KG1 (cell line): Measurements from ENCODE around the gene TNMD.
"Not testable (repeated sequence)": the region's sequence is repeated elsewhere in the genome, so short reads cannot be mapped to it uniquely, and the experiment has no call there.

ENCODE experiments used
- DNase-seq: peaks from one replicate; lab custom pipeline; 2025; lab: John Stamatoyannopoulos, UW

The TNMD gene

GRCh38 chrX:100584611-100585010 lies at the start of gene TNMD:
Gene TNMD (plus strand): TSS chrX:100584936. CDS start chrX:100585019, 83 bp downstream.
- no peak for DNase-seq

- DNase-seq, result not testable (repeated sequence)
Observed at GRCh38 chrX:100565534-100565933, 19.2 kb upstream of the TNMD start.

- DNase-seq, result no peak
Observed at GRCh38 chrX:100586747-100587146, 2.0 kb downstream of the TNMD start.

GRCh38 chrX:100587861-100588260 lies 3.1 kb downstream of the TNMD start:
- no peak for DNase-seq

- DNase-seq, result no peak
Observed at GRCh38 chrX:100591256-100592051, 6.7 kb downstream of the TNMD start.

DNA sequence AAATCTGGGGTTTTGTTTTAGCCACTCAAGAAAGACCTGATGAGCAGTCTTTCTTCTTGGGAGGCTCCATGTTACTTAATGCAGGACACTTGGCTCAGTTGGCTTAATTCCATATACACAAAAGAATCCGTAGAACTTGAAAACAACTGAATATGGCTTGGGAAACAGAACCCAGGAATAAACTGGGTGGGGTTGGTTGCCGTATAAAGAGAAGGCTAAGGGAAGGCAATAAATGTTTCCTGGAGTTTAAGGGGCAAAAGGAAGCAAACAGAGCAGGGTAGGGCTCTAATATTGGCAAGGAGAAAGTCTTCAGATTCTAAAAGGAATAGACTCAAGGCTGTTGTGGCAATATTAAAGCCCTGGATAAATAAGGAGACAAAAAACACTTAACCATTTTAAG lies 8.4 kb downstream of the TNMD start:
- no peak for DNase-seq

- DNase-seq, result no peak
Observed at GRCh38 chrX:100593581-100593980, 8.8 kb downstream of the TNMD start.

GRCh38 chrX:100596601-100597000 lies 11.9 kb downstream of the TNMD start:
- DNase-seq, result no peak

DNA sequence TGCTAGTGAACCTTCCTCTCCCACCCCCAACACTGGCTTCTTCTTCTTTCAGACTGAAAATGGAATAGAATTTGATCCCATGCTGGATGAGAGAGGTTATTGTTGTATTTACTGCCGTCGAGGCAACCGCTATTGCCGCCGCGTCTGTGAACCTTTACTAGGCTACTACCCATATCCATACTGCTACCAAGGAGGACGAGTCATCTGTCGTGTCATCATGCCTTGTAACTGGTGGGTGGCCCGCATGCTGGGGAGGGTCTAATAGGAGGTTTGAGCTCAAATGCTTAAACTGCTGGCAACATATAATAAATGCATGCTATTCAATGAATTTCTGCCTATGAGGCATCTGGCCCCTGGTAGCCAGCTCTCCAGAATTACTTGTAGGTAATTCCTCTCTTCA lies 14.7 kb downstream of the TNMD start:
- DNase-seq, result no peak

DNA sequence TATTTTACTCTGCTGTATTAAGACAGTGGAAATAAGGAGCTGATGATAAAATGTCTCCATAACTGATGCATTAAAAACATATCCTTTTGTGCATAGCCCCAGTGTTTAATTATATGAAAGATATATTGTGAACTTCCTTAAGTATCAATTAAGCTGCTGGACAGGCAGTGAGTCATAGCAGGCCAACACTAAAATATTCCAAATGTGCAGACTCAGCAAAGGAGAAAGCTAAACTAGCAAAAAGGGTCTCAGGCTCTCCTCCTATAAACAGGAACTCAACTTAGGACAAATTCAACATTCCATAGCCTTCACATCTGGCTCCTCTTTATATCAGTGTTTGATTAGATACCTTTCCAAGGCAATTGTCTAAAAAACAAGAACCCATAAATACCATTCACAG lies 15.6 kb downstream of the TNMD start:
- no peak for DNase-seq

DNA sequence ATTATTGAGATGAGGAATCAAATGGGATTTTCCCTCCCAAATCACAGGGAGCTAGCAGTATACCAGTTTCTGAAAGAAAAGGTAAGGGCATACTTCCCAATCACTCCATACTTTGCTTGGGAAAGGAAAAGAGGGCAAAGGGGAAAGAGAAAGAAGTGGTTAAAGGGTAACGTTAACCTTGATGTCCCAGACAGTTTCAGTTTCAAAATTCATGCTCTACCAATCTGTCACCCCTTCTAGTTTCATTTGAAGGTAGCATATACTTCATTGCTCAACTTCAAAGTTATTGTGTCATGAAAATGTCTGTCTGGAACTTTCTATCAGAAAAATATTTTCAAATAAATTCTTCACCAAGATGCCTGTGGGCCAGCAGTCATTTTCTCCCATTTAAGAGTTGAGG lies 16.0 kb downstream of the TNMD start:
- DNase-seq, result no peak

GRCh38 chrX:100606753-100607152 lies 22.0 kb downstream of the TNMD start:
- DNase-seq, result no peak

DNA sequence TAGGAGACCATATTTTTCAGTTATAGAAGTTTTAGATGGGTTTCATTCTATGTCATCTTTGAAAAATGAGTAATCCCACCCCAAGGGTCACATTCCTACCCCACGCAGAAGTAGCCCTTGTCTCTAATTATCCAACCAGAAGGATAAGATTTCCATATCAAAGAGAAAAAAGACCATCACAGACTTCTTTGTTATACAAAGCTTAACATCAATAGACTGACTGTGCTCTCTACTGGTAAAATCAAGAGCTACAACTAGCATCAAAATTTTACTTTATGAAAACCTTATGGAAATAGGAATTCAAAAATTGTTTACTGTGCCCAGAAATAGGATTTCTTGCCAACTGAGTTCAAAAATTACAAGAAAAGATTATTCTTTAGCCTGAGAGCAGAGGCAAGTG lies 24.9 kb downstream of the TNMD start:
- DNase-seq, result no peak

- no peak for DNase-seq
Observed at GRCh38 chrX:100611951-100612350, 27.2 kb downstream of the TNMD start.

DNA sequence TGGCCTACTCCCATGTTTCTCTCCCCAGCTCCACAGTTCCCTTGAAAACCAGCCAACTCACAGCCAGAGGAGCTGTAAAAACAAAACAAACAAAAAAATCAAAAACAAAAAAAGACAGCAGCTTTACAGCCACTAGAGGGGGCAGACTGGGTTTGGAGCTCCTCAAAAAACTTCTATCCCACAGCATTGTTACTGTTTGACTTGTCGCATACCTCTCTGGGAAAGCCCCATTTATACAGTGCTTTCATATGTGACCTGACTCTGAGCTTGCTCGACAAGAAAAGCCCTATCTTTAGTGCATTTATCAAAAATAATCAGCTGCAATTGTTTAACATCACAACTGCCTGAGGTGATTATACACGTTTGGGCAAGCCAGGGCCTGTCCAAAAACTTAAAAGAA lies 30.3 kb downstream of the TNMD start:
- no peak for DNase-seq

DNA sequence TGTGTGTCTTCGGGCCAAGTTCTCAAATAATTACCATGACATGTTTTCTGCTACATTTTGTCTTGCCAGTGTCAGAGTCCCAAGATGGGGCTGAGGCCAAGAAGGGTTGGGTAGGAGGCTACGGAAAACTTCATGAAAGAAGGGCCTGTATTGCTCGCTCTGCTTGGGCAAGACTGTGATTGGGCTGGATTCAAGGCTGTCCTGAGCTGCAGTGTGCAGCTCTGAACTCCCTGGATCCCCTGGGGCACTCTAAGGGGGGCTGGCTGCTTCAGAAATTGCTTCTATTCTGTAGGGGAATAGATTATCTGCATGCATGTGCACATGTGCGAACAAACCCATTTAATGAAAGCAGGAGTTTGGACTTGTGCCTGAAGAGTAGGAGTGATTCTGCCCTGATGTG lies 38.3 kb downstream of the TNMD start:
- no peak for DNase-seq

DNA sequence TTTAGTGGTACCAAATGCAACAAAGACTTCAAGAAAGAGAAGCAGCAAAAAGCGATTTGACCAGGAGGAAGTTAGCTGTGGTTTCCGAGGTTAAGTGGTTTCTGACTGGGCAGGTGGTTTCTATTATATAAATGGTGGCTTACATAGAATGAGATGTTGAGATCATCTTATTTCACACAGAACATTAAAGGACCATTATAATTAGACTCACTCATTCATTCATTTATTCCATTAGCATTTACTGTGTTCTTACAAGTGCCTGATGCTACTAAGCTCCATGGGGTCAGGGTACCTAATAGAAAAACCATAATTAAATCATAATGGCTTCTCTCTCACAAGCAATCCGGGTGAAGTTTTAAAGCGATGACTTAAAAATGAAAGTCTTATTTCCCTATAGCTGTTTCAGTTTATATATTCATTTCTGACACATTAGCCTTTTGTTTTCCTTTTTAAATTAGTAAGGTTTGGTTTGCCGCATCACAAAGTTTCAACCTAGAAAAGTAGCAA lies 41.3 kb downstream of the TNMD start:
- no peak for DNase-seq

GRCh38 chrX:100635040-100635439 lies 50.3 kb downstream of the TNMD start:
- no peak for DNase-seq

- no peak for DNase-seq
Observed at GRCh38 chrX:100635989-100636320, 51.2 kb downstream of the TNMD start.

DNA sequence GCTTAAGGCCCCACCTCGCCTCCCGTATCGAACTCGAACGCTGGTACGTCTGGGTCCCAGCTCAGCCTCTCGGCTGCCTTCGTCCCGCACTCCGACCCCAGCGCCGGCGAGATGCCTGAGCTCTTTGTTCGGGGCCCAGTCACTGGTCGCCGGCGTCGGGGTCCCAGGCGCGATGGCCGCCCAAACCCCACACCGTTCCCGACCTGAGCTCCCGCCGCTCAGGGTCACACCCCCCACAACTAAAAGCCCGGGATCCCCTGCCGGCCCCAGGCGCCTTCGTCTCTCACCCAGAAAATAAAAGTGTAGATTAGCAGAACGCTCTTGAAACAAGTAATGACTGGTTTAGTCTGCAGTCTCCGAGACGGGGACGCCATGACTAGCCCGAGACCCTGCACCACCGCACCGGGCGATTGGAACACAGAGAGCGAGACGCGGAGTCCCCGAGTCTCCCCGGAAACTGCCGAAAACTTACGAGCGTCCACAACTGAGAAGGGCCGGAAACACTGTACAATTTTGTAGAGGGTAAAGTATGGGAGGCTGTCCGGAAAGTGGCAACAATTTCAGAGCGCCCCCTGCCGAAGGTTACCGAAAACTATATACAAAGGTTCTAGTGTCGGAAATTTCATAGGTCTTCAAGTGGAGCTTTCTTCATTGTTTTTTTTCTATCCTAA lies 51.7 kb downstream of the TNMD start, which contains the start of gene TSPAN6:
Gene TSPAN6, minus strand, starts transcription at position 486 of the 671 bp plus-strand sequence. Its CDS starts 112 bp downstream, at position 374.
- no peak for DNase-seq

- DNase-seq, result no peak
Observed at GRCh38 chrX:100642290-100642689, 57.6 kb downstream of the TNMD start.

- DNase-seq, result no peak
Observed at GRCh38 chrX:100643212-100643611, 58.5 kb downstream of the TNMD start.
